HG03108 (cell line): ENCODE results near the gene DPYSL3.

Source experiments
- ATAC-seq: cut with Tn5 transposase; IDR thresholded peaks from one replicate; pipeline ENCODE4 v1.9.1; 2021; ENCODE audit warnings: moderate library complexity; ENCODE audit not compliant: unreplicated experiment

Gene DPYSL3

GRCh38 chr5:147474140-147474539 is 35.7 kb downstream of the DPYSL3 start:
- ATAC-seq, result no peak

- no peak for ATAC-seq
These were observed 37.0 kb downstream of the DPYSL3 start for GRCh38 chr5:147472664-147473475.

GRCh38 chr5:147467973-147468508 is 41.8 kb downstream of the DPYSL3 start:
- no peak for ATAC-seq

- ATAC-seq, result no peak
These were observed 43.4 kb downstream of the DPYSL3 start for GRCh38 chr5:147466360-147466980.

GRCh38 chr5:147465747-147466146 is 44.1 kb downstream of the DPYSL3 start:
- no peak for ATAC-seq

GRCh38 chr5:147464211-147464610 is 45.7 kb downstream of the DPYSL3 start:
- ATAC-seq, result no peak

GRCh38 chr5:147461915-147462314 is 48.0 kb downstream of the DPYSL3 start:
- ATAC-seq, result no peak

- ATAC-seq, result no peak
These were observed 49.5 kb downstream of the DPYSL3 start for GRCh38 chr5:147460380-147460779.

- ATAC-seq, result no peak
These were observed 51.3 kb downstream of the DPYSL3 start for GRCh38 chr5:147458581-147458980.

GRCh38 chr5:147455822-147456450 is 53.9 kb downstream of the DPYSL3 start:
- no peak for ATAC-seq

GRCh38 chr5:147454996-147455677 is 54.7 kb downstream of the DPYSL3 start:
- no peak for ATAC-seq

- peak; percentile 71 for ATAC-seq
These were observed 55.7 kb downstream of the DPYSL3 start for GRCh38 chr5:147453875-147454814.

GRCh38 chr5:147452165-147452811 is 57.6 kb downstream of the DPYSL3 start:
- ATAC-seq, result no peak

- no peak for ATAC-seq
These were observed 58.7 kb downstream of the DPYSL3 start for GRCh38 chr5:147451193-147451592.

- ATAC-seq, result no peak
These were observed 59.3 kb downstream of the DPYSL3 start for GRCh38 chr5:147450606-147451005.

- ATAC-seq, result no peak
These were observed 61.1 kb downstream of the DPYSL3 start for GRCh38 chr5:147448766-147449165.

GRCh38 chr5:147446523-147446922 is 63.3 kb downstream of the DPYSL3 start:
- no peak for ATAC-seq

GRCh38 chr5:147445917-147446316 is 64.0 kb downstream of the DPYSL3 start:
- ATAC-seq, result no peak

- ATAC-seq, result no peak
These were observed 64.8 kb downstream of the DPYSL3 start for GRCh38 chr5:147445090-147445489.

- no peak for ATAC-seq
These were observed 67.6 kb downstream of the DPYSL3 start for GRCh38 chr5:147442224-147442623.
